ENCODE data around the gene DPM3.
"Not testable (repeated sequence)": the region's sequence is repeated elsewhere in the genome, so short reads cannot be mapped to it uniquely, and the experiment has no call there.

The DPM3 gene

DNA sequence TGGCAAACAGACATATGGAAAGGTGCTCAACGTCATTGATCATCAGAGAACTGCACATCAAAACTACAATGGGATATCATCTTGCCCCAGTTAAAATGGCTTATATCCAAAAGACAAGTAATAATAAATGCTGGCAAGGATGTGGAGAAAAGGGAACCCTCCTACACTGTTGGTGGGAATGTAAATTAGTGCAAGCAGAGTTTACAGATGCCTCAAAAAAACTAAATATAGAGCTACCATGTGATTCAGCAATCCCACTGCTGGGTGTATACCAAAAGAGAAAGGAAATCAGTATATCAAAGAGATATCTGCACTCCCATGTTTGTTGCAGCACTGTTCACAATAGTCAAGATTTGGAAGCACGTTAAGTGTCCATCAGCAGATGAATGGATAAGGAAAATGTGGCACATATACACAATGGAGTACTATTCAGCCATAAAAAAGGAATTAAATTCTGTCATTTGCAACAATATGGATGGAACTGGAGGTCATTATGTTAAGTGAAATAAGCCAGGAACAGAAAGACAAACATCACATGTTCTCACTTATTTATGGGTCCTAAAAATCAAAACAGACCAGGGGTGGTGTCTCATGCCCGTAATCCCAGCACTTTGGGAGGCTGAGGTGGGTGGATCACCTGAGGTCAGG lies 15.8 kb upstream of the DPM3 start:
- DNase-seq, result not testable (repeated sequence)

DNA sequence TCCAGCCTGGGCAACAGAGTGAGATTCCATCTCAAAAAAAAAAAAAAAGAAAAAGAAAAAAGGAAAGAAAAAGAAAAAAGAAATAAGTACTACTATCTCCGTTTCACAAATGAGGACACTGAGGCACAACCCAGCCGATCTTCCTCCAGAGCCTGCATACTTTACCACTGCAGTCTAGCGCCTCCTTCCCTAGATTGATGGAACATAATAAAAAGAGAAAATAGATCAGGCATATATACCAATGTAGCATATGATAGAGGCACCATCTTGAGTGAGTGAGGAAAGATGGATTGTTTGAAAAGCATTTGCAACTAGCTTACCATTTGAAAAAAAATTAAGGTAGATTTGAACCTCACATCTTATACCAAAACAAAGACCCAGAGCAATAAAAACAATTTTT lies 5.2 kb upstream of the DPM3 start:
- no peak for DNase-seq

DNA sequence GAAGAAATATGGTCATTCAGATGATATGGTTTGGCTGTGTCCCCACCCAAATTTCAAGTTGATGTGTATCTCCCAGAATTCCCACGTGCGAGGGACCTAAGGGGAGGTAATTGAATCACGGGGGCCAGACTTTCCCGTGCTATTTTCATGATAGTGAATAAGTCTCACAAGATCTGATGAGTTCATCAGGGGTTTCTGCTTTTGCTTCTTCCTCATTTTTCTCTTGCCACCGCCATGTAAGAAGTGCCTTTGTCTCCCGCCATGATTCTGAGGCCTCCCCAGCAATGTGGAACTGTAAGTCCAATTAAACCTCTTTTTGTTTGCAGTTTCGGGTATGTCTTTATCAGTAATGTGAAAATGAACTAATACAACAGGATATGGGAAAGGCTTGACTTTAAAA lies 1.4 kb upstream of the DPM3 start:
- no peak for DNase-seq

DNA sequence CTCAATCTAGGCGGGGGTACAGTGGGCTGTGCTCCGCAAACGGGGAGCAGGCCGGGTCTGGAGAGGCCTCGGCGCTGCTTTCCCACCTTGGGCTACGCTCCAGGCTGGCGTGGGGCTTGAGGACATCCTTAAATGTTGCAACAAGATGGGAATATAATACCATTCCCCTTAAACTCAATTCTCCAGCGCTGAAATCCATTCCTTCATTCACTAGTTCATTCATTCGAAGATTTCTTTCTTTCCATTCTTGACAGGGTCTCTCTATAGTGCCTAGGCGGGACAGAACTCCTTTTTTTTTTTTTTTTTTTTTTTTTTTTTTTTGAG lies 261 bp upstream of the DPM3 start:
- DNase-seq, result no peak

DNA sequence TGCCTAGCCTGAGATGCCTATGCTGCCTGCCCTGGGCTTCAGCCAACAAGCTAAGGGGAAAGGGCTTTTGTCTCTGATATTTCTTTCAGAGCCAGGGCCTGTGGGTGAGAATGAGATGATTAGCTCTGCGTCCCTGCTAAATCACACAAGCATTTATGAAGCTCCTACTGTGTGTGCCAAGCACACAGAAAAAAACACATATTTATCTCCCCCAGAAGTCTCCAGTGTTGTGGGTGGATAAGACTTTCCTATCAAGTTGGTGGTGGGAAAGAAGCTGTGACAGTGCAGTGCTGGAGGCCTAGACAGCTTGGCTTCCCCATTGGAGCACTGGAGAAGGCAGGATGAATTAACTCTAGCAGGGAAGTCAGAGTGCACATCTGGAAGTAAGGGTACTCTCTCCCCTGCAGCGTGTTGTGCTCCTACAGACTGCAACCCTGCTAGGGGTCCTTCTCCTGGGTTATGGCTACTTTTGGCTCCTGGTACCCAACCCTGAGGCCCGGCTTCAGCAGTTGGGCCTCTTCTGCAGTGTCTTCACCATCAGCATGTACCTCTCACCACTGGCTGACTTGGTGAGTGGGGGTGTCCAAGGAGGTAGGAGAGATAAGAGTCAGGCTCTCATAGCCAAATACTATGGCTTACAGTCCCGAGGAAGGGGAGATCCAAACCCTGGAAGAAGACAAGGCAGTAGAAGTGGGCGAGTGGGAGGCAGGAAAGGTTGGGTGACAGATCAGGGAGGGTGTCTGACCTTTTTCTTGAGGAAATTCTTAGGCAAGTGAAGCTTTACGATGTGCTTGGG lies 3.0 kb downstream of the DPM3 start:
- DNase-seq, result no peak

DNA sequence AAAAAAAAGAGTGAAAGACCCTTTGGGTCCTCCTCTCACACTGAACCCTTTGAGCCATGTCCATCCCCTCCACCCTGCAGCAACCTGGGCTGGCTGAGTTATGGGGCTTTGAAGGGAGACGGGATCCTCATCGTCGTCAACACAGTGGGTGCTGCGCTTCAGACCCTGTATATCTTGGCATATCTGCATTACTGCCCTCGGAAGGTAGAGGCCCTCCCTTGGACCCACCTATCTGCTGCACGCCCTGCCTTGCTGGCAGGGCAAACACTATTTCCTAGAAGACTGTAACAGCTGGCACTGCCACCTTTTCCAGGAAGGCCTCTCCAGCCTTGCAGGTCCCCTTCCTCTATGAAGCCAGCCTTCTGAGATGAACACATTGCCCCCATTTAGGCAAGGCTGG lies 3.6 kb downstream of the DPM3 start:
- DNase-seq, result no peak

DNA sequence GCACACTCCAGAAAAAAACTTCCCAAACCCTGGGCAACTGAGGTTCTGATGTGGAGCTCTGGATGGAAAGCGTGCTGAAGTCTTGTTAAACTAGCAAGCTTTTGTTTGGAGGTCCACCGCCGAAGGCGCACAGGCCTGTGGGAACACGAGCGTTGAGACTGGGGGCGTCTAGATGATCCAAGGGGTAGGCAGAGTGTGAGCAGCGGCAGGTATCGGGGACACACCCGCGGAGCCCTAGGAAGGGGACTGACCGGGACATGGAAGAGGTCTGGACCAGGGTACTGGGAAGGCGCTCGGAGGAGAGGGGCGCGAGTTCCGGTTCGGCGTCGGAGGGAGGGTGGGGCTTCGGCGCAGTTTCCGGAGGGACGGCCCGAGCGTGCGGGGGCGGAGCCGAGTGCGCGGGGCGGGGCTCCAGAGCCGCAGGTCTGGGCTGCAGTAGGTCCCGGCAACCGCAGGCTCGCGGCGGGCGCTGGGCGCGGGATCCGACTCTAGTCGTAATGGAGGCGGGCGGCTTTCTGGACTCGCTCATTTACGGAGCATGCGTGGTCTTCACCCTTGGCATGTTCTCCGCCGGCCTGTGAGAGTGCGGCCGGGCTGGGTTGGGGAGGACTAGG lies 4.8 kb downstream of the DPM3 start, which contains the start of gene SLC50A1:
Gene SLC50A1 (plus strand): TSS at position 438 of the 614 bp plus-strand sequence. CDS start 60 bp downstream, at position 498.
- DNase-seq, result peak; percentile 77 to 90

DNA sequence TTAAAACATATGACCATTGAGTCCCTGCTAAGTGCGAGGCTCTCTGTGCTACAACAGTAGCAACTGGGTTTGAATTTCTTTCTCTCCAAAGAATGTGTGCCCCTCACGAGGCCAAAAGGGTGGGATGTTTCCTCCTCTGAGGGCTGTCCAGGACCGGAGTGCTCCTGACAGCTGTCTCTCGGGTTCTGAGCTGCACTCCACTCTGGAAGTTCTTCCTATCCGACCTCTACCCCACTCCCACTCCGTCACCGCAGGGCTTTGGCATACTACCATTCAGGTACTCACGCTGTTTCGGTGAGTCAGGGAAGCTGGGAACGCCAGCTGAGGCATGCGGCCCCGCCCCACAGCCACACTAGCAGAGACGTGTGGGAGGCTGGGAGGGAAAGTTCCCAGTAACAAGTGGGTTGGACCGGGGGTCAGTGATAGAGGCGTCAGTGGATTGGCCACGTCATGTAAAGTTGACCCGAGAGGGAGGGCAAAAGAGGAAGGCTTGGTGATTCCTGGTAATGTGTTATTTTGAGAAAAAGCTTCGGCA lies 5.4 kb downstream of the DPM3 start:
- DNase-seq, result peak; percentile 28 to 31

DNA sequence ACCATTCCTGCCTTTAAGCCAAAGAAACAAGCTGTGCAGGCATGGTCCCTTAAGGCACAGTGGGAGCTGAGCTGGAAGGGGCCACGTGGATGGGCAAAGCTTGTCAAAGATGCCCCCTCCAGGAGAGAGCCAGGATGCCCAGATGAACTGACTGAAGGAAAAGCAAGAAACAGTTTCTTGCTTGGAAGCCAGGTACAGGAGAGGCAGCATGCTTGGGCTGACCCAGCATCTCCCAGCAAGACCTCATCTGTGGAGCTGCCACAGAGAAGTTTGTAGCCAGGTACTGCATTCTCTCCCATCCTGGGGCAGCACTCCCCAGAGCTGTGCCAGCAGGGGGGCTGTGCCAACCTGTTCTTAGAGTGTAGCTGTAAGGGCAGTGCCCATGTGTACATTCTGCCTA lies 6.0 kb downstream of the DPM3 start:
- DNase-seq, result no peak

DNA sequence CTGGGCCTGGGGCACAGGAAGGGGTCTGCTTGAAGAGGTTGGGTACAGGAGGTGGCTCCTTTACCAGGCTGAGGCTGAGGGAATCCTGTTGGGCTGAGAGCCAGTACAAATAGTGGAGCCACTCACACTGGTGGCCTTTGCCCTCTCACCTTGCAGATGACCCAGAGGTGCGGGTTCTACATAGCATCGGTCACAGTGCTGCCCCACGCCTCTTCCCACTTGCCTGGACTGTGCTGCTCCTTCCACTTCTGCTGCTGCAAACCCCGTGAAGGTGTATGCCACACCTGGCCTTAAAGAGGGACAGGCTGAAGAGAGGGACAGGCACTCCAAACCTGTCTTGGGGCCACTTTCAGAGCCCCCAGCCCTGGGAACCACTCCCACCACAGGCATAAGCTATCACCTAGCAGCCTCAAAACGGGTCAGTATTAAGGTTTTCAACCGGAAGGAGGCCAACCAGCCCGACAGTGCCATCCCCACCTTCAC lies 6.5 kb downstream of the DPM3 start:
- DNase-seq, result no peak

DNA sequence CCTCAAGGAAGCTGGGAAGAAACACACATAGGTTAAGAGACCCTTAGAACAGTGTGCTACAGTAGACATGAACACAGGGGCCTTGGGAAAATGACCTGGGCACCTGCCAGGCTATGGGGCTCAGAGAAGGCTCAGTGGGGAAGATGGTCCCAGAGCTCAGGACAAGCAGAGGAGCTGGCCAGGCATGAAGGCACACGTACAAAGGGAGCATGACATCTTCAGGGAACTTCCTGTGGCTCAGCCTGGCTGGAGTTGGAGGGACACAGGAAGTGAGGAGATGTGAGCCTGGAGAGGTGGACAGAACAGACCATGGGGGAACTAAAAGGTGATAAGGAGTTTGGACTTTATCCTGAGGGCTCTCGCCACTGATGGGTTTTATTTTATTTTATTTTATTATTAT lies 8.5 kb downstream of the DPM3 start:
- no peak for DNase-seq

DNA sequence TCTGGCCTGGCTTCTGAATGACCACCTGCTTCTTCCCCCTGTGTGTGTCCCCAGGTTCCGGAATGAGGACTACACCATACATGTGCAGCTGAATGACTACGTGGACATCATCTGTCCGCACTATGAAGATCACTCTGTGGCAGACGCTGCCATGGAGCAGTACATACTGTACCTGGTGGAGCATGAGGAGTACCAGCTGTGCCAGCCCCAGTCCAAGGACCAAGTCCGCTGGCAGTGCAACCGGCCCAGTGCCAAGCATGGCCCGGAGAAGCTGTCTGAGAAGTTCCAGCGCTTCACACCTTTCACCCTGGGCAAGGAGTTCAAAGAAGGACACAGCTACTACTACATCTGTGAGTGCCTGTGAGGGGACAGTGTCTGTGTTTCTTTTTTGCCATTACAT lies 9.0 kb downstream of the DPM3 start:
- DNase-seq, result no peak

DNA sequence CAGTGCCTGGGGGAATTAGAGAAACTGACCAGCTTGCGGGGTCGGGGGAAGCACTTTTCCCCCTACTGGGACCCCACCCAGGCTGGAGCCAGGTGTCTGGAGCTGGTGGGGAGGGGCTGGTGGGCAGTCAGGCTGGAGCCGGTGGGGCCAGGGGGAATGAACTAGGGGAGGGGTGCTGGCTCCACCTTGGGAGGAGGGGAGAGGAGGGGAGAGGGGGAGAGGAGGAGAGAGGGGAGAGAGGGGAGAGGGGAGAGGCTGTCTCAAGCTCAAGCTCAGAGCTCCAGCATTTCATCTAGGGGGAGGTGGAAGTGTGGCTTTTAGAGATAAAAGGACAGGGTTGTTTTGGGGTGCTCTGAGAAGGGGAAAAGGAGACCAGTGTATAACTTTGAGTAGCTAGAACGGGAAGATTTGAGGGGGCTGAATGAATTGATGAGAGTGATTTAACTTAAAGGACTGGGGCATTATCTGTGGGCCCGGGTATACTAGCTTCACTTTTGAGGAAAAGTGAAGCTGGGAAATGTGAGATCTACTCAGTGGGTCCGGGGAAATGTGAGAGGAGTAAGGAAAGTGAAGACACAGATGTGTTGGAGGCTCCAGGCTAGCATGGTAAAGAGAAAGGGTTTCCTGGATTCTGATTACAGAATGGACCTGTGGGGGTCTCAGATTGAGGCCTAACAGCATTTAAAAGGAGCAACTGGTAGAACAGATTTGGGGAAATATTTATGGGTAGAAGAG lies 9.9 kb downstream of the DPM3 start:
- DNase-seq, result no peak

DNA sequence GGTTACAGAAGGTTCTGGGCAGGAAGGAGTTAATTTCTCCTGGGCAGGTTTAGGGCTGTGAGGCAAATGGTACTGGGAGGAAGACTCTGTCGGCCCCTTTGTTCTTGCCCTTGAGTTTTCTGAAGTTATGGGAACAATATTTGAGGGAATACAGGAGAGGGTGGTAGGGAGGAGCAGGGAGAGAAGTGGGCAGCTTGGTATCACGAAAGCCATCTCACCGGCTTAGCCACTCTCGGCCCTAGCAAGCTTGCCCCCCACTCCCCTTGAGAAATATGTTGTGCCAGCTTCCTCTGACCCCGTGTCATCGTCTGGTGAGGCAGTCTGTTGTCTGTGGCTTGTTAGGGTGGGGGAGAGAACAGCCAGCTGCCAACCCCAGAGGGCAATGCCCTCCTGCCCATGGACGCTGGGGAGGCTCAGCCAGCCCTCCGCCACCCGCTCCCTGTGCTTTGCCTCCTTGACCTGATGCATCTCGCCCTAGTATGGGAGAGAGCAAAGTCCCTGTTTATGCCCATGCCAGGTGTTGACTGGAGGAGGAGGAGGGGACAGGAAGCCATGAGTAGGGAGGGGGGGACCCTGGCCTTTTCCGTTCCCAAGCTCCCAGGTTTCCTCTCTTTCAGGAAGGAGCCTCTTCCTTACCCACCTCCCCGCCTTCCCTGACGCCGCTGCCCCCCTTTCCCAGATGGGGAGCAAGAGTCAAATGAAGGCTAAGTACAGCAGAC lies 11.4 kb downstream of the DPM3 start:
- peak; percentile 23 to 31 for DNase-seq

DNA sequence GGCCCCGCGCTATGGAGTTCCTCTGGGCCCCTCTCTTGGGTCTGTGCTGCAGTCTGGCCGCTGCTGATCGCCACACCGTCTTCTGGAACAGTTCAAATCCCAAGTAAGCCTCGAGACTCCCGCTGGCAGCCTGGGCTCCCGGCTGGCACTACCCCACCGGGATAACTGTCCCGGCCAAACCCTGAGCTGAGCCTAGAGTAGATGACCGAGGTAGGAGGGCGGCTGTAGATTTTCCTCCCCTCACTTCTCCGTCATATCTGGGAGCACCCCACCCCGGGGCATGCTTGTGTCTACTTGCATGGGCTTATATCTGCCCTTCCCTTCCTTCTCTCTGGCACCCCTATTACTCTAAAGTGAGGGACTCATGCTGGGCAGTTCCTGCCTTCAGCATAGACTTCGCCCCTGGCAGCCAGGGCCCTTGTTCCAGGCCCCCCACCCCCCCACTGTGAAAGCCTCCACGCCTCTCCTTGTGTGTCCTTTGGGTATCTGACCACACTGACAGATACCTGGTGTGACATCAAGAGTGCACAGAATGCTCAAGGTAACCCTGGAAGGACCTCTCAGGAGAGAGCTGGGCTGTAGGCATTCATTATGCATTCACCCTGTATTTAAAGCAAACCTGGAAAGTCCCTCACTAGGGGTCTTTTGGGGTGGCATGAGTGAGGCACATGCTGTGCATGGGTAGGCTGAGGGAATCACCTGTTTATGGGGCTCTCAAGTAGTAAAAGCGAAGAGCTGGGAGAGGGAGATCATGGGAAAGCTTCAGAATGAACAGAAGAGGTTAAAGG lies 12.2 kb downstream of the DPM3 start:
- DNase-seq, result no peak

DNA sequence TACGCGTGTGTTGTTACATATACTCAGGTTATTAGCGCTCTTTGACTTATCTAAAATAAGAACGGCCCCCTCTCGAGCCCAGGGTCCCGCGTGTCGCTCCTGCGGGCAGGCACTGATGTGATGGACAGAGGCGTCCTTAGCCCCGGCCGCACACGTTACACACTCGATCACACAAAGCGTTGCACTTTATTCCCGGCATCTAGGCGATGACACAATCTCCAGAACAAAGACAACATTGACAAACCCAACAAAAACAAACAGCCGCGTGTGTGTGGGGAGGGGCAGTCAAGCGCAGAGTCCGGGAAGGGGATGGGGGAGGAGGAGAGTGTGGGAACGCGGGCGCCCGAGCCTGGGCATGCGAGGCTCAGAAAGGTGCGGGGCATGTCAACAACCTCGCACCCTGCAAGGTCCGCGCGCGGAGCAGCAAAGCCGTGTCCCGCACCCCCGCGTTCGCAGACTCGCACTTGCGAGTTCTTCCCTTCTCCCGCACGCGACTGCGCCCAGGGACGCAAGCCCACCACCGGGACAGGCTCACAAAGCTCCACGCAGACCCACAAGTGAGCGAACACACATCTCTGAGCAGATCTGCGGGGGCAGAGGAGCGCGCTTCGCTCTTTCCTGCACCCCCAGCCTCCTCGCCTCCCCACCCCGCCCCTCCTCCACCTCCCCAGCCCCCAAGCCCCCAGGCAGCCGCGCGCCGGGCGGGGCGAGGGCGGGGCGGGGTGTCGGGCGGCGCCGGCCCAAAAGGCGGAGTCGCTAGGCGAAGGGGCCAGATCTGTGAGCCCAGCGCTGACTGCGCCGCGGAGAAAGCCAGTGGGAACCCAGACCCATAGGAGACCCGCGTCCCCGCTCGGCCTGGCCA lies 13.0 kb downstream of the DPM3 start, which contains the start of gene EFNA1:
Gene EFNA1 (plus strand): TSS at position 772 of the 862 bp plus-strand sequence. CDS start 102 bp downstream, outside the sequence.
- peak; percentile 88 to 95 for DNase-seq

DNA sequence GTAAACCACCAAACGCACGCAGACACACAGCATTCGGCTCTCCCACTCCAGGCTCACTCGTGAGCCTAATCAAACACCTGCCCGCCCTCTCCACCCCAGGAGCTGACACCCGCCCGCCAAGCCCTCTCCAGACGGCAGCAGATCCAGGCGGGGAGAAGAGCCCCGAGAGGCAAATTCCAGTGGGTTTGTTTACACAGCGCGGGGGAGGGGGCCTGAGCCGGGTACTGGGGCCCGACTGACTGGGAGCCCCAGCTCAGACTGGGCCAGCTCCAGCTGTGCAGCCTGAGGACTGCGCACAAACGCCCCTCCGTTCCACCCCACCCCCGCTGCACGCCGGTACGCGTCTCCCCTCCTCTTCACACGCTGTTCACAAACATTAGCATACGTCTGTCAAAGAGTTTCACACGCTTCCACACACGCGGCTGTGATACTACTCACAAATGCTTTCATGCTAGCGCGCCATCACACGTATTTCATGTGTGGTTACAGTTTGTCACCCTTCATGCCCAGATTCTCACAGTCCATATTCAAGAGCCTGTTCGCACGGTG lies 13.7 kb downstream of the DPM3 start:
- peak; percentile 62 to 78 for DNase-seq

DNA sequence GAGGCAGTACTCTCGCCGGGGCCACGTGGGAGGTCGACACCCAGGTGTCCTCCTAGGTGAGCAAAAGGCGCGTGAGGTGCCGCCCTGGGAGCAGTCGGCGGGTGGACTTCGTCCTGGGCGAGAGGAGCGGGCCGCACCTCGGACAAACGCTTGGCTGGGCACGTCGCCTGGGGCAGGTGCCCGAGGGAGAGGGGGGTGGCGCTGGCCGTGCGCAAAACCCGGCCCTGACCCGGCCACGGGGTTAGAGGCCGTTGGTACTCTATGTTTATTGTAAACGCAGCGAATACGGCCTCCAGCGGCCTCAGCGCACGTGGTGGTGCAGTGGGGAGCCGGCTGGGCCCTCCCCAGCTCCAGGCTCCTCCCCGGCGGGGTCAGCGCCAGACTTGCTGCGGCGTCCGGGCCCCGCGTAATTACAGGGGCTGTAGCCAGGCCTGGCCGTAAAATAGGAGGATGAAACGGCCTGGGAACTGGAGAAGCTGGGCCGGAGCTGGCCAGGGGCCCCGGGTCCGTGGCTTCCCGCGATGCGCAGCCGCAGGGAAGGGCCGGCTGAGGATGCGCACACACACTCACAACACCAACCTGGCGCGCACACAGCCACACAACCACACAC lies 14.3 kb downstream of the DPM3 start:
- peak; percentile 68 to 79 for DNase-seq

DNA sequence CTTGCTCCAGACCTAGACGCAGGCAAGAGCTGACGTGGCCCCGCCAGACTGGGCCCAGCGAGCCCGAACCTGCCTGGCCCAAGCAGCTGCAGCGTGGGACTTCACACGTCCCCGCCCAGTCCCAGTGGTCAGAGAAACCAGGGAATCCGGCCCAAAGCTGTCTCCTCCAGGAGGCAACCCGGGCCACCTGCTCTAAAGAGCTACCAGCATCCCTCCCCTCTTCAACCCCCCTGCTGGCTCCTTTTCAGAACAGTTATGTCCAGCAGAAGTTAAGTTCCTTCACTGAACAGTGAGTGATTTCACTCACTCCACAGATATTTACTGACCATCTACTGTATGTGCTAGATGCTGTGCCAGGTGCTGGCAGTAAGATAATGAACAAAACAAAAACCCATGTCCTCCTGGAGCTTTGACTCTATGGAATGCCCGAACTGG lies 14.8 kb downstream of the DPM3 start:
- DNase-seq, result no peak
